Neutrophil (primary cell): ENCODE data around the gene KIF25.

ENCODE experiments used
- H3K27ac ChIP-seq: fragments of 200-600 bp; sonication (generic); 2 replicates; pipeline ENCODE4 v1.5.1; 2016; ENCODE audit warnings: mild to moderate bottlenecking, moderate library complexity
- H3K27me3 ChIP-seq: fragments of 200-600 bp; sonication (generic); 2 replicates; pipeline ENCODE4 v1.6.0; 2016; ENCODE audit warnings: mild to moderate bottlenecking
- H3K36me3 ChIP-seq: fragments of 200-600 bp; sonication (generic); 2 replicates; pipeline ENCODE4 v1.5.1; 2017
- H3K4me1 ChIP-seq, 2 experiments: fragments of 200-600 bp in 1 of 2; sonication (generic) in 1 of 2; 1 replicate in 1 of 2; 2 replicates in 1 of 2; pipeline versions ENCODE4 v1.5.1 to v1.6.1; 2013 to 2016; ENCODE audit warnings: low read depth in 1 of 2, low read length in 1 of 2, mild to moderate bottlenecking in 1 of 2, moderate library complexity in 1 of 2; ENCODE audit not compliant: control insufficient read depth in 1 of 2, insufficient read depth in 1 of 2
- H3K4me3 ChIP-seq, 2 experiments: fragments of 200-600 bp in 1 of 2; sonication (generic) in 1 of 2; 1 replicate in 1 of 2; 2 replicates in 1 of 2; pipeline ENCODE4 v1.5.1; 2013 to 2016; ENCODE audit warnings: low read depth in 1 of 2, low read length in 1 of 2, mild to moderate bottlenecking in 1 of 2, moderate library complexity in 1 of 2
- H3K9me3 ChIP-seq: fragments of 200-600 bp; sonication (generic); 2 replicates; pipeline ENCODE4 v1.5.1; 2016
- TF ChIP-seq, protein P1 (sequence below): fragments of 200-600 bp; sonication (generic); IDR thresholded peaks from 2 replicates; pipeline ENCODE4 v1.5.1; 2016; ENCODE audit warnings: antibody characterized with exemption

Gene KIF25

DNA sequence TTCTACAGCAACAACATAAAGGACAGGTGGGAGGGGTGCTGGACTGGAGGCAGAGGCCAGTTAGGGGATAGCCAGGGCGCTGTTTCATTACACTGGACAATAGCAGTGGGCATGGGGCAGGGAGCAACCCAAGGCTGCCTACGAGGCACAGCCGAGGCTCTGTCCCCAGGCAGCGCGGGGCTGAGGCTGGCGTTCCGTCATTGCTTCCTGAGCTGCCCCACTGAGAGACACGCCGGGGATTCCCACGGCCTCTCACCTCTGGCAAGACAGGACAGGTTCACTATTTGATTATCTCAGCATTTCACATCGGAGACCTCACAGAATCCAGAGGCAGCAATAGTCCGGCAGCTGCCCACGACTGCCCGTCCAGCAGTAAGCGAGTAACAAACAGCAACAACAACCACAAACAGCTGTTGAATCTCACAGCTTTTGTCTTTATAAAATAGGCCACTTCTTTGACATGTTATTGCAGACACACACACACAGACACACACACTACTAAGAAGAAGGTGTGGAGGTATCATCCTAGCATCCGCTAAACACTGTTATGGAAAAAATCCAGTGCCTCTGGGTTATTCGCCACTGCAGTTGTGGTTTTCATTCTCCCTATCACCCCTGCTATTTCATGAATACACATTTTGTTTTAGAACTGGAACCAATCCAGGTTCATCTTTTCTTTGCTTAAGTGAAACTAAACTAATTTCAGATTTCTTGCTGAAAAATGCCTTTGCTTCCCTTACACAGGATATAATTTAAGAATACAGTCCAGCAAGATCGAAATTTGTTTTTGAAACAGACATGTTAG is 19.5 kb downstream of the KIF25 start:
- peaks cover 4% of the 10 kb centered on the region for H3K9me3 ChIP-seq
- TF ChIP-seq, protein P1, sequence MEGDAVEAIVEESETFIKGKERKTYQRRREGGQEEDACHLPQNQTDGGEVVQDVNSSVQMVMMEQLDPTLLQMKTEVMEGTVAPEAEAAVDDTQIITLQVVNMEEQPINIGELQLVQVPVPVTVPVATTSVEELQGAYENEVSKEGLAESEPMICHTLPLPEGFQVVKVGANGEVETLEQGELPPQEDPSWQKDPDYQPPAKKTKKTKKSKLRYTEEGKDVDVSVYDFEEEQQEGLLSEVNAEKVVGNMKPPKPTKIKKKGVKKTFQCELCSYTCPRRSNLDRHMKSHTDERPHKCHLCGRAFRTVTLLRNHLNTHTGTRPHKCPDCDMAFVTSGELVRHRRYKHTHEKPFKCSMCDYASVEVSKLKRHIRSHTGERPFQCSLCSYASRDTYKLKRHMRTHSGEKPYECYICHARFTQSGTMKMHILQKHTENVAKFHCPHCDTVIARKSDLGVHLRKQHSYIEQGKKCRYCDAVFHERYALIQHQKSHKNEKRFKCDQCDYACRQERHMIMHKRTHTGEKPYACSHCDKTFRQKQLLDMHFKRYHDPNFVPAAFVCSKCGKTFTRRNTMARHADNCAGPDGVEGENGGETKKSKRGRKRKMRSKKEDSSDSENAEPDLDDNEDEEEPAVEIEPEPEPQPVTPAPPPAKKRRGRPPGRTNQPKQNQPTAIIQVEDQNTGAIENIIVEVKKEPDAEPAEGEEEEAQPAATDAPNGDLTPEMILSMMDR = no peak
- no peaks in the 10 kb centered on the region for H3K4me1 ChIP-seq
- H3K27ac ChIP-seq = no peak overlapping the region
- H3K4me3 ChIP-seq = no peak overlapping the region
- no peaks in the 10 kb centered on the region for H3K36me3 ChIP-seq
- no peaks in the 10 kb centered on the region for H3K27me3 ChIP-seq

DNA sequence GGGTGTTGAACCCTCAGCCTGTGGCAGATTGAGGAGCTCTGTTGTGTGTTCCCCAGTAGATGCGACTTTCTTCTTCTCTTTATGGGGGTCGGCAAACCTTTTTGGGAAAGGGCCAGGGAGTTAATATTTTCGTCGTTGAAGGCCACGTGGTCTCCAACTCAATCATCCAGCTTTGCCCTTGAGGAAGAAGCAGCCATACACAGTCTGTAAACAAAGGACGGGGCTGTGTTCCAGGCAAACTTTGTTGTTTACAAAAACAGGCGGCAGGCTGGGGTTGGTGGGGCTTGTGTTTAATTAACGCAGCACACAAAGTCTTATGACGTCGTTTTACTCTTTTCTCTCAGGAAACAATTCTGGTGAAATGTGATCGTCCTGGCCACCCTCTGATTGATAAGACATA is 20.2 kb downstream of the KIF25 start:
- H3K36me3 ChIP-seq = no peaks in the 10 kb centered on the region
- no peaks in the 10 kb centered on the region for H3K4me1 ChIP-seq
- no peaks in the 10 kb centered on the region for H3K27me3 ChIP-seq
- TF ChIP-seq, protein P1 = no peak
- H3K9me3 ChIP-seq = peaks cover 4% of the 10 kb centered on the region
- H3K4me3 ChIP-seq = no peak overlapping the region
- no peak overlapping the region for H3K27ac ChIP-seq

DNA sequence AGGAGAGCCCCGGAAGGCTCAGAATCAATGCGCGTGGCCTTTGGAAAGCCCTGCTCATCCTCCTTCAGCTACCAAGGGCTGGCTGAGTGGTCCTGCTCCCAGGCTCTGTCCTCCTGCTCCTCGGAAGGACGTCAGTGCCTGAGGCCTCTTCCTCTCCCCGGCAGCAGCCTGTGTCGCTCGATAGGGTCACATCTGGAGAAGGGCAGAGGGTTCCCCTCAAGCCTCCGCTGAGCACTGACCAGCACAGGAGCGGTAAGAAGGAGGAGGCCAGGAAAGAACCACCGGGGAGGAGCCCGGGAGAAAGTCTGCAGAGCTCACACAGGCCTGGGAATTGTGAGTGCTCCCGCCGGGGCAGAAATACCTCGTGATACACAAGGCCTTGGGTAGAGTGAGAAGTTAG is 21.2 kb downstream of the KIF25 start:
- H3K4me3 ChIP-seq = no peak overlapping the region
- TF ChIP-seq, protein P1 = no peak
- H3K27me3 ChIP-seq = no peaks in the 10 kb centered on the region
- H3K4me1 ChIP-seq = no peaks in the 10 kb centered on the region
- H3K36me3 ChIP-seq = no peaks in the 10 kb centered on the region
- peaks cover 4% of the 10 kb centered on the region for H3K9me3 ChIP-seq
- H3K27ac ChIP-seq = no peak overlapping the region

DNA sequence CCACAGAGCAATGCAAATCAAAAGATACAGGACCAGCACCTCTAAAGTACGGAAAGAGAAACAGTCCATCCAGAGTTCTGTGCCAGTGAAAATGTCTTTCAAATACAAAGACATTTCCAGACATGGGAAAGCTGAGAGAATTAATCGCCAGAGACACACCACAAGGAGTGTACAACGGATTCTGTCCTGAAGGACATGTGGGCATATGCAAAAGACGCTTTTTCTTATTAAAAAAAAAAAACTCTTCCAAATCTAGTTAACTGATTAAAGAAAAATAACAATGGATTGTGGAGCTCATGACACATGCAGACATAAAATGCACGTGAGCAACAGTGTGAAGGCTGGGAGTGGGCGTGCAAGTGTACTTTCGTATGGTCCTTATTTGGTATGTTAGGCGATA is 22.8 kb downstream of the KIF25 start:
- Histone ChIP-seq H3K27me3 (no peaks in the 10 kb centered on the region), H3K4me3 (no peak overlapping the region), H3K9me3 (peaks cover 4% of the 10 kb centered on the region), H3K4me1 (no peaks in the 10 kb centered on the region), H3K36me3 (no peaks in the 10 kb centered on the region), H3K27ac (no peak overlapping the region)
- TF ChIP-seq, protein P1 = no peak

DNA sequence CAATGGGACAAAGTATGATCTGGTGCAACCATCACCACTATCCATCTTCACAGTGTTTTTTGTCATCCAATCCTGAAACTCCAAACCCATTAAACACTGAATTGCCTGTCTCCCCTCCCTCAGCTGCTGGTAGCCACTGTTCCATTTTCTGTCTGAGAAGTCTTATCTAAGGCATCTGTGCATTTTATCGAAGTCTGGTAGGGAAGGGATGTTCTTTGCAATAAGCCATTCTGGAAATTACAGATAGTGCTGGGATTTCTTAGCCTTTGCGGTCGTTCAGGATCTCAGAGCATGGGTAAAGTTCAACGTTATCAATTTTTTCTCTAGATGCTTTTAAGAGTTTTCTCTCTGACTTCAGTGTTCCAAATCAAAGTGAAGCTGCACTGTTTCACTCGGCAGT is 24.1 kb downstream of the KIF25 start:
- H3K4me1 ChIP-seq = no peaks in the 10 kb centered on the region
- H3K36me3 ChIP-seq = no peaks in the 10 kb centered on the region
- H3K4me3 ChIP-seq = no peak overlapping the region
- no peak overlapping the region for H3K27ac ChIP-seq
- H3K27me3 ChIP-seq = no peaks in the 10 kb centered on the region
- TF ChIP-seq, protein P1 = no peak
- peaks cover 4% of the 10 kb centered on the region for H3K9me3 ChIP-seq
